Measurements from ENCODE around the gene ARG2. TPM values are rescaled to one million over a fixed set of nuclear protein-coding genes. Genes with fewer than 3 reads are reported as not detected.

Gene ARG2
- total and polyA plus RNA-seq, 9 of the 15 experiments (the other 6 are each of a cell fraction or from before 2014, with no cell fraction given) = 6.2 to 75.0 (median 17.8) TPM

DNA sequence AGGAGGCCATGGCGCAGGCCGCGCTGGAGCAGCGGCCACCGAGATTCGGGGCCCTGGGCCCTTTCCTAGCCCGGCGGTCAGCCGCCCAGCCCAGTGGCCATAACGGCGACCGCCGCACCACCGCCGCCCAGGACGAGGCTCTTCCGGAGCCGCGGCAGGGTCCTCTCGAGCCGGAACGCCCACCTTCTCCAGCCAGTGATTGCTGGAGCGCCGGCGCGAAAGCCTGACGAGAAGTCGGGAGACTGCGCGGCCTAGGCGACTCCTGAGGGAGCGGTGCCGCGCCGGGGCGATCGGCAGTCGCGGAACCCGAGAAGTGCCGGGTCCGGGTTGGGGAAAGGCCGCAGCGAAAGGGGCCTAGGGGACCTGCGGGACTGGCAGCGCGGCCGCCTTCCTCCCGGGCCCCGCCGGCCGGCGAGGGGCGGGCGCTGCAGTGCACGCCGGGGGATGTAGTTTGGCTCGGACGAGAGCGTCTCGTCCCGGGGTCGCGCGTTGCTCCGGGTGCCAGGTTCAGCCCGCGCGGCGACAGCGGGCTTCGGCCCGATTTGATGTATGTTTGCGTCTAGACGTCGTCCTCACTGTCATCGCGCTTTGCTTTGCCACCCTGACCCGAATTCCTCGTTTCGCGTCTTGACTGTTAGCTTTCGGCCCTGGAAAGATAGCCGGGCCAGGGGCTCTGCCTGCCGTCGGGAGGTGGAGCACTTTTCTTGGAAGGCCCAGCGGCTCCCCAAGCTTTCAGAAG, 54.9 kb downstream of the ARG2 start, which contains the start of gene VTI1B (continued):
- TF ChIP-seq RAD21 (CRISPR knock-in tag; conservative IDR thresholded peaks at IDR 0.05 in 1 of 2, IDR thresholded peaks at IDR 0.05 in 1 of 2) (peak; percentile 23 to 28; a peak in 3 of 4 replicates), ZSCAN29 (IDR thresholded peaks at IDR 0.05) (peak; percentile 64; the same call in 1 of the 2 replicates), KDM4B (IDR thresholded peaks at IDR 0.05; ENCODE audit: borderline replicate concordance in 2 of 2, low read depth in 1 of 2) (no peak), ZNF263 (CRISPR knock-in tag; IDR thresholded peaks at IDR 0.05; ENCODE audit: borderline replicate concordance) (no peak), FIP1L1 (IDR thresholded peaks at IDR 0.05; ENCODE audit: low read depth, low read length, poor library complexity, severe bottlenecking) (peak; percentile 94), PKNOX1 (IDR thresholded peaks at IDR 0.05) (no peak), TAF1 (IDR thresholded peaks at IDR 0.05; ENCODE audit: control insufficient read depth, extremely low read depth, insufficient read depth, low read length, severe bottlenecking) (no peak), SUPT5H (IDR thresholded peaks at IDR 0.05) (no peak), DPF2 (IDR thresholded peaks at IDR 0.05) (no peak), LARP7 (IDR thresholded peaks at IDR 0.05) (no peak), CBX8 (IDR thresholded peaks at IDR 0.05; ENCODE audit: borderline replicate concordance, extremely low read depth, low read depth, low read length, poor library complexity, severe bottlenecking) (no peak), THRA (IDR thresholded peaks at IDR 0.05) (no peak), GATA2 (CRISPR knock-in tag; IDR thresholded peaks at IDR 0.05) (no peak), MYBL2 (IDR thresholded peaks at IDR 0.05; ENCODE audit: low read depth) (no peak), MYBL2 (CRISPR knock-in tag; IDR thresholded peaks at IDR 0.05; ENCODE audit: borderline replicate concordance) (no peak), ZNF449 (CRISPR knock-in tag; IDR thresholded peaks at IDR 0.05) (no peak), GTF3C2 (IDR thresholded peaks at IDR 0.05; ENCODE audit: borderline replicate concordance, extremely low read depth, insufficient read length) (no peak), ZNF124 (CRISPR knock-in tag; IDR thresholded peaks at IDR 0.05) (no peak), ZKSCAN3 (CRISPR knock-in tag; IDR thresholded peaks at IDR 0.05) (no peak), RBM34 (IDR thresholded peaks at IDR 0.05; ENCODE audit: borderline replicate concordance, insufficient read depth, low read length) (no peak)
